HG03575 (cell line): ENCODE data around the gene RTN4R.
"Not testable (repeated sequence)": the region's sequence is repeated elsewhere in the genome, so short reads cannot be mapped to it uniquely, and the experiment has no call there.

Experiments used
- ATAC-seq: cut with Tn5 transposase; IDR thresholded peaks from one replicate; pipeline ENCODE4 v1.9.1; 2021; ENCODE audit not compliant: unreplicated experiment, insufficient number of reproducible peaks, low FRiP score; ENCODE audit errors: extremely low read depth

The RTN4R gene

DNA sequence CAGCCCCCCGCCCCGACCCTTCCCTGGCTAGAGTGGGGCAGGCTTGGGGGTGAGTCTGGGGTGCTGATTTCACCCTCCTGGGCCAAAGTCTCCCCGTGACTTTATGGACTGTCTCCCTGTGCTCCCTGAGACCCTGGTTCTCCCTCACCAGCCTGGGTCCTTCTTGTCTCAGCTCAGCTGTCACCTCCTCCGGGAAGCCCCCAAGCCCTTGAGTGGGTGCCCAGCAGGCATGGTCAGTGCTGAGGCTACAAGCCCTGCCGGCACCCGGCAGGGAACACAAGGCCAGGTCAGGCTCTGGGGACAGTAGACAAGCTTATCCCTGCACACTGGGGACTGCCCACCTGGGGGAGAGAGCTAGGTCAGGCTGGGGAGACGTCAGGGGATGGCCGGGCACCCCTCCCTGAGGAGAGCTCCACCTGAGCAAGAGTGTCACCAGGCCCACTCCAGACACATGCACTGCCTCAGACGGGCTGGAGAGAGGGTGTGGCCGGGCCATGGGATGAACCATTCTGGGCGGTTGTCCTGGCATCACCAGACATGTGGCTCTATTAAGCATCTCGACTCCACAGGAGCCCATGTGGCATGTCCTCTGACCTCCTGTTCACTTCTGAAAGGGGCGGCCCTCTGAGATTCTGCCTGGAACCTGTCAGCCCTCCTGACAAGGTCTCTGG lies 22.6 kb upstream of the RTN4R start:
- no peak for ATAC-seq

- ATAC-seq, result no peak
Observed at GRCh38 chr22:20290045-20290392, 21.9 kb upstream of the RTN4R start.

- ATAC-seq, result not testable (repeated sequence)
Observed at GRCh38 chr22:20289182-20290044, 21.3 kb upstream of the RTN4R start.

DNA sequence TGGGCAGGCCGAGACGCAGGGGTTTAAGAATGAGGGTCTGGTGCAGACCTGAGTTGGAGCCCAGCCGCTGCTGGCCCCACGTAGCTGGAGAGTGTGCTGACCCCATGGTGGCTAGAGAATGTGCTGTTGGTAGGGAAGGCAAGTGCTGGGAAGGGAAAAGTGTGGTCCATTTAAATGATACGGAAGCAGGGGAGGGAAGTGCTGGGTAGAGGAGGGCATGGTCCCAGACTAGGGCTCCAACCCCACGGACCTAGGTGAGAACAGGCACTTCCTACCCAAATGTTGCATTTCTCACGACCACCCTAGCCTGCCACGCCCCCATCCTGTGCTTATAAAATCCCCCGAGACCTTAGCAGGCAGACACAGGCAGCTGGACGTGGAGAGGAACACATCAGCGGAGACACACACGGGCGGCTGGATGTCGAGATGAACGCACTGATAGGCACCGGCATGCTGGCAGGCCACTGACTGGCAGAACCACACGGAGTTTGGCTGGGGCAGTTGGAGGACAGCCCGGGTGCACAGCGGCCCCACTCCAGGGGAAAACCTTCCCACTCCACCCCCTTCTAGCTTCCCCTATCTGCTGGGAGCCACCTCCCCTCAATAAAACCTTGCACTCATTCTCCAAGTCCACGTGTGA lies 18.8 kb upstream of the RTN4R start:
- ATAC-seq, result not testable (repeated sequence)

DNA sequence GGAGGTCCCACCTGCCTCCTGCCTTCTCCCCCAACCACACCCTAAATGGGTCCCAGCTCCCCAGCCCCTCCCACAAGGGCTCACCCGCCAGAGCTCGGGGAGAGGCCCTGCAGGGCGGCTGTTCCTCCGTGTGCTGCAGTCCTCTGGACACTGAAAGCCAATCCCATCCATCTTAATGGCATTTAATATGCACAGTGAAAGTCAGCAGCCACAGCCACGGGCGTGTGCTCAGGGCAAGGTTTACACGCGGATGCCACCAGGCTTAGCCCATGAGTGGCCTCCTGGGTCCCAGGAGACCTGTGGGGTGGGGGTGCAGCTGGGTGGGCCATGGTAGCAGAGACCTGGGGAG lies 18.2 kb upstream of the RTN4R start:
- not testable (repeated sequence) for ATAC-seq

DNA sequence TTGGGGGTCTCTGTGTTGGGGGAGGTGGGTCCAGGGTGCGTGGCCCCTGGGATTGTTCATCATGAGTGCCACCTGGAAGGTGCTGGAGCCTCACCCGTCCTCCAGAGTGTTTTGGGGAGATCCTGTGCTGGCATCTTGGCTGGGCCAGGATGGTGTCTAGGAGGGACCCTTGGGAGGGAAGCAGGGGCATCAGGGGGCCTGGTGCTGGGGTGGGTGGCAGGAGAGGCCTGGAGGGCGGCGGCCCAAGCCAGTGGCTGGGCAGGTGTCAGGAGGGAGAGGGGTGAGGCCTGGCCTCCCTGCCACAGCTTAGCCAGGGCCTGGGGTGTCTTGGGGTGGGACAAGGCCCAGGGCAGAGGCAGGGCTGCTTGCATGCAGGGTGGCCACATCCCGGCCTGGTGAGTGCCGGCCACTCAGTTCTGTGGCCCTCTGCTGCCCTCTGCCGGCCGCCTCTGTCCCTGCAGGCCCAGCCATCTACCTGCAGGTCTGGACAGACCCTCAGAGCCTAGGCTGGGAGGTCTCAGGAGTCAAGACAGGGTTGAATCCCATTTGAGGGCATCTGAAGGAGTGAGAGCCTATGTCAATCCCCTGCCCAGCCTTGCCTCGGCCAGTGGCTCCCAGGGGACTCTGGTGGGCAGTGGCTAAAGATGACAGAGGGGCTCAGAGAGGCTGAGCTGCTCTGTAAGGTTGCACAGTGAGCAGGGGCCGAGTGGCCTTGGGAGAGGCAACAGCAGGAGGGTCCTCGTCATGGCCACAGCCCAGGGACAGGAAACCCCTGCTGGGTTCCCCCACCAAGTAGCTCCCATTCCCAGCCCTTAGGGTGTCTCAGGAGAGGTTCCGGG lies 17.6 kb upstream of the RTN4R start:
- not testable (repeated sequence) for ATAC-seq

GRCh38 chr22:20284471-20285086 lies 16.5 kb upstream of the RTN4R start:
- no peak for ATAC-seq

DNA sequence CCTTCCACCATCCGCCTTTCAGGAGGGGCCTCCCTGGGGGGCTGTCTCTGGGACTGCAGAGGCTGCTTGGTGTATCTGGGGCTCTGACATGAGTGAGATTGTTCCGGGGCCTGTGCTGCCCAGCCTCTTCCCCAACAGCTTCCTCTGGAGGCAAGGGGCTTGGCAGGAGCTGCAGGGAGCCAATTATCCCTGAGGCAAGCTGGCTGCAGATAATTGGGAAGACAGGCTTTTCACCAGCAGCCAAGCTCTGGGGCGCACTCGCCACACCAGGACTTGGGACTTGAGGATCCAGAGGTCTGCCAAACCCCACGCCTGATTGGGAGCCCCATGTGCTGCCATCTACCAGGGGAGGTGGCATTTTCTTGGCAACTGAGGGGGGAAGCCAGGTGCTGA lies 15.6 kb upstream of the RTN4R start:
- no peak for ATAC-seq

- no peak for ATAC-seq
Observed at GRCh38 chr22:20282901-20283673, 15.0 kb upstream of the RTN4R start.

- ATAC-seq, result no peak
Observed at GRCh38 chr22:20281891-20282290, 13.8 kb upstream of the RTN4R start.

GRCh38 chr22:20281473-20281872 lies 13.4 kb upstream of the RTN4R start:
- ATAC-seq, result not testable (repeated sequence)

DNA sequence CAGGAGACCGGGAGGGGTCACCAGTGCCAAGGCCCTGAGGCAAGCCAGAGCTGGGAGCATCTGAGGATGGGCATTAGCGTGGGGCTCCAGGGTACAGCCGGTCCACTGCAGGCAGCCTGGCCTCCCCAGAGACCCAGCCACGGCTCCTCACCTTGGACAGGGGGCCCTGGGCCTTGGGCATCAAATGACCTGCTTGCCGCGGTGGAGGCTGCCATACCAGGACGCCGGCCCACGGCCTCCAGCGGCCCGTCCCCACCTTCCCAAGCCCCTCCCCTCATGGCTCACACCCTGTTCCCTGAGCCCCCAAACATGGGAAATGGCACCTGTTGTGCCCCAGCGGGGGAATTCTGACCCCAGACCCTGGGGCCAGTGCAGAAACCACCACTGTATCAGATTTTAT lies 12.7 kb upstream of the RTN4R start:
- ATAC-seq, result no peak

GRCh38 chr22:20280163-20280562 lies 12.0 kb upstream of the RTN4R start:
- ATAC-seq, result not testable (repeated sequence)

GRCh38 chr22:20279662-20280134 lies 11.6 kb upstream of the RTN4R start:
- ATAC-seq, result no peak

- ATAC-seq, result not testable (repeated sequence)
Observed at GRCh38 chr22:20278726-20279490, 10.8 kb upstream of the RTN4R start.

DNA sequence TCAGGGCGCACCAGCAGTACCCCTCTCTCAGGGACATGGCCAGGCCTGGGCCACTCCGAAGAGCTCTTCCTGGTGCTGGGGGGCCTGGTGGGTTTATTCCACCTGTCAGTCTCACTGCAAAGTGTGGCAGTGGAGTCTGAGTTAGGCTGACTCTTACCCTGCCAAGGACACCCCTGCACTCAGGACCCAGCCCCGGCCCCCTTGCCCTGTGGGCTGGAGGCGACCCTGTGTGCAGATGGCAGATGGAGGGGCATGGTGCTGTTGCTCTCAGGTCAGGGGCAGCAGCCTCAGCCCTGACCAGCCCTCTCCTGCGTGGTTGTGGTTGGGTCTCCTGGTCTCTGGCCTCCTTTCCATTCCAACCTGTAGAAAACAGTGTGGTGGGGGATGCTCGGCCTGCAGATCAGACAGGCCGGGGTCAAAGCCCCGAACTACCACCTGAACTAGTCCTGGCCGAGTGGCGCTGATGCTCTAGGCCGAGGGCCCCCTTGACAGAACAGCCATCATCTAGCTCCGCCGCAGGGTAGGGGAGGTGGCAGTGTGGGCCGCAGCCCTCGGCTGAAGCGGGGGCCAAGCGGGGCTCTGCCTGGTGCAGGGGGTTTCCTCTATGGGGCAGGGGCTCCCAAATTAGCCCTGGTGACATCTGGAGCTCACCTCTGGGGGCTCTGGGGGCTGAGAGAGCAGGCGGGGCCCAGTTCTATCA lies 10.0 kb upstream of the RTN4R start:
- not testable (repeated sequence) for ATAC-seq

DNA sequence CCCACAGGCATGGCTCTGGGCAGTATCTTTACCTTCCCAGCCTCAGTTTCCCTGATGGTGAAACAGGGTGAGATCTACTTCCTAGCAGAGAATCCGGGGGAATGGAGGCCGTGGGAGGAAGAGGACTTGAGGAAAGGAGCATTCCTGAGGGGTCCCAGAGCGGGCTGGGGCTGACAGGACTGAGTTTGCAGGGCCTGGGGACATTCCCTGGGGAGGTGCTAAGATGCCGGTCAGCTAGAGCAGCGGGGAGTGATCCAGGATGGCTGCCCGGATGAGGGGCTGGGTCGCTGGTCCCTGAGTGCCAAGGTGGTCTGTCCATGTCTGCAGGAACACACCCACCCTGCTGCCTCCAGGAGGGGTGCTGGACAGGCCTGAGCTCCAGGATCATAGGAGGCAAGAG lies 8.3 kb upstream of the RTN4R start:
- ATAC-seq, result no peak
